Germinal center (tissue), 1 donor: ENCODE measurements around the gene RNF214.
"Not testable (repeated sequence)": the region's sequence is repeated elsewhere in the genome, so short reads cannot be mapped to it uniquely, and the experiment has no call there.

ENCODE experiments used
- DNase-seq: peaks from one replicate; pipeline ENCODE4 v3.0.0; 2012; ENCODE audit warnings: mixed read lengths, low spot score

The RNF214 gene

GRCh38 chr11:117230999-117231841, 1.3 kb upstream of the RNF214 start:
- DNase-seq = peak; percentile 25

- DNase-seq = no peak
Observed at GRCh38 chr11:117231842-117232091, 704 bp upstream of the RNF214 start, which contains the start of gene PCSK7. TSS of gene PCSK7 (minus strand) at chr11:117232073. CDS start at chr11:117229844, 2,229 bp downstream.

- peak; percentile 56 for DNase-seq
Observed at GRCh38 chr11:117232911-117233409, 489 bp downstream of the RNF214 start.

- no peak for DNase-seq
Observed at GRCh38 chr11:117238221-117238620, 5.8 kb downstream of the RNF214 start.

GRCh38 chr11:117239295-117239694, 6.8 kb downstream of the RNF214 start:
- no peak for DNase-seq

GRCh38 chr11:117248341-117248740, 15.9 kb downstream of the RNF214 start:
- DNase-seq = no peak

GRCh38 chr11:117249571-117249970, 17.1 kb downstream of the RNF214 start:
- DNase-seq = no peak

GRCh38 chr11:117251506-117251905, 19.0 kb downstream of the RNF214 start:
- no peak for DNase-seq

- DNase-seq = no peak
Observed at GRCh38 chr11:117255966-117256365, 23.5 kb downstream of the RNF214 start.

- DNase-seq = no peak
Observed at GRCh38 chr11:117256573-117256972, 24.1 kb downstream of the RNF214 start.

- no peak for DNase-seq
Observed at GRCh38 chr11:117258576-117258975, 26.1 kb downstream of the RNF214 start.

GRCh38 chr11:117259417-117259816, 26.9 kb downstream of the RNF214 start:
- DNase-seq = no peak

- DNase-seq = not testable (repeated sequence)
Observed at GRCh38 chr11:117264624-117265323, 32.3 kb downstream of the RNF214 start.

- DNase-seq = no peak
Observed at GRCh38 chr11:117265745-117266144, 33.3 kb downstream of the RNF214 start.

GRCh38 chr11:117269856-117270255, 37.4 kb downstream of the RNF214 start:
- no peak for DNase-seq

- no peak for DNase-seq
Observed at GRCh38 chr11:117271208-117271607, 38.7 kb downstream of the RNF214 start.

GRCh38 chr11:117272175-117272574, 39.7 kb downstream of the RNF214 start:
- not testable (repeated sequence) for DNase-seq

GRCh38 chr11:117273550-117274289, 41.2 kb downstream of the RNF214 start:
- no peak for DNase-seq

GRCh38 chr11:117278347-117278746, 45.9 kb downstream of the RNF214 start:
- no peak for DNase-seq

- DNase-seq = no peak
Observed at GRCh38 chr11:117279711-117280376, 47.4 kb downstream of the RNF214 start.

- DNase-seq = no peak
Observed at GRCh38 chr11:117281159-117281558, 48.7 kb downstream of the RNF214 start.

- DNase-seq = no peak
Observed at GRCh38 chr11:117281869-117282268, 49.4 kb downstream of the RNF214 start.
